GM18520 (cell line): ENCODE results near the gene CD22.
"Not testable (repeated sequence)": the region's sequence is repeated elsewhere in the genome, so short reads cannot be mapped to it uniquely, and the experiment has no call there.

ENCODE experiments used
- ATAC-seq: cut with Tn5 transposase; IDR thresholded peaks from one replicate; pipeline ENCODE4 v1.9.1; 2021; ENCODE audit not compliant: unreplicated experiment

The CD22 gene

DNA sequence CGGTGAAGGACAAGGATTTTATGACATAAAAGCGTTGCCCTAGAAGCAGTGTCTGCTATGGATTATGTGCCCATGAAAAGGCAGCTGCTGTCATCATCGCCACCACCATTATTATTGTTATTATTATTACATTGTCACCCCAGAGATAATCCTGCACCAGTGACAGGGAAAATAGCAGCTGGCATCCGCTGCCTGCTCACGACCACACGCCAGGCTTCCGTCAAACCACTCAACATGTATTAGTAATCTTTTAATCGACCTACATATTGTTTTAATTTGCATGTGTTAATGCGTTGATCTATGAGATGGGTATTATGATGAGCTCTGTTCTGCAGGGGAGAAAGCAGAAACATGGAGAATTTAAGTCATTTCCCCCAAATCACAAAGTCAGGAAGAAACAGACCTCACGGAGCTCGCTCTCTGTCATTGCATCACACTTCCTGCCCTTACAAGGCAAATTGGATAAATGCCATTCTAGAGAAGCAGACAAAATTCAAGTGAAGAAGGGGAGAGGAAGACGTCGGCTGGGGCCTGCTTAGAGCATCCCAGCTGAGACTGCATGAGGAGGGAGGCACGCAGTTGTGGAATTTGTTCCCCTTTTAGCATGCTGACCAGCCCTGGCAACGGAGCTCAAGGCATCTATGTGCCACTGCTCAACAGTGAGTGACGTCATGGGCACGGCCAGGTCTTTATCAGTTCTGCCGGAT lies 29.0 kb downstream of the CD22 start, which contains the start of gene FFAR3:
Gene FFAR3, plus strand, starts transcription at position 594 of the 707 bp plus-strand sequence. CDS start 431 bp downstream, outside the sequence.
- no peak for ATAC-seq

DNA sequence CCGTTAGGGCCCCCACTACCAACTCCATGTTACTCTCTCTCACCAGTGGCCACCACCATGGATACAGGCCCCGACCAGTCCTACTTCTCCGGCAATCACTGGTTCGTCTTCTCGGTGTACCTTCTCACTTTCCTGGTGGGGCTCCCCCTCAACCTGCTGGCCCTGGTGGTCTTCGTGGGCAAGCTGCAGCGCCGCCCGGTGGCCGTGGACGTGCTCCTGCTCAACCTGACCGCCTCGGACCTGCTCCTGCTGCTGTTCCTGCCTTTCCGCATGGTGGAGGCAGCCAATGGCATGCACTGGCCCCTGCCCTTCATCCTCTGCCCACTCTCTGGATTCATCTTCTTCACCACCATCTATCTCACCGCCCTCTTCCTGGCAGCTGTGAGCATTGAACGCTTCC lies 29.8 kb downstream of the CD22 start:
- ATAC-seq: not testable (repeated sequence)

DNA sequence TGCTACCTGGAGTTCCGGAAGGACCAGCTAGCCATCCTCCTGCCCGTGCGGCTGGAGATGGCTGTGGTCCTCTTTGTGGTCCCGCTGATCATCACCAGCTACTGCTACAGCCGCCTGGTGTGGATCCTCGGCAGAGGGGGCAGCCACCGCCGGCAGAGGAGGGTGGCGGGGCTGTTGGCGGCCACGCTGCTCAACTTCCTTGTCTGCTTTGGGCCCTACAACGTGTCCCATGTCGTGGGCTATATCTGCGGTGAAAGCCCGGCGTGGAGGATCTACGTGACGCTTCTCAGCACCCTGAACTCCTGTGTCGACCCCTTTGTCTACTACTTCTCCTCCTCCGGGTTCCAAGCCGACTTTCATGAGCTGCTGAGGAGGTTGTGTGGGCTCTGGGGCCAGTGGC lies 30.4 kb downstream of the CD22 start:
- ATAC-seq: not testable (repeated sequence)

DNA sequence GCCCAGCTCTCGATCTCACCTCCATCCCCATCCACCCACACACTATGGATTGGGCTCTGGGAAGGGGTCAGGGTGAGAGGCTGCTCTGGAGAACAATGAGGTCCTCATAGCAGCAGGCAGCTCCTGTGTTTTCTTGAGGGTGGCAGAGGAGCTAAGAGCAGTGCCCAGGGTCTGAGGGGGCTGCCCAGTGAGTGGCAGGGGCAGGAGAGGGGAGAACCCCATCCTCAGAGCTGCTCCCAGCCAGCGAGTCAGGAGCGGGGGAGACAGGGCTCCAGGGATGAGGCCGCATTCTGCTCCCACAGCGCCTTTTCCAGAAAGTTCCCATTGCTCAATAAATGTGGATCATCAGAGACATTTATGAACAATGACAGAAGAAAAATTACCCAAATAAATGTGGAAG lies 31.1 kb downstream of the CD22 start:
- ATAC-seq: not testable (repeated sequence)

DNA sequence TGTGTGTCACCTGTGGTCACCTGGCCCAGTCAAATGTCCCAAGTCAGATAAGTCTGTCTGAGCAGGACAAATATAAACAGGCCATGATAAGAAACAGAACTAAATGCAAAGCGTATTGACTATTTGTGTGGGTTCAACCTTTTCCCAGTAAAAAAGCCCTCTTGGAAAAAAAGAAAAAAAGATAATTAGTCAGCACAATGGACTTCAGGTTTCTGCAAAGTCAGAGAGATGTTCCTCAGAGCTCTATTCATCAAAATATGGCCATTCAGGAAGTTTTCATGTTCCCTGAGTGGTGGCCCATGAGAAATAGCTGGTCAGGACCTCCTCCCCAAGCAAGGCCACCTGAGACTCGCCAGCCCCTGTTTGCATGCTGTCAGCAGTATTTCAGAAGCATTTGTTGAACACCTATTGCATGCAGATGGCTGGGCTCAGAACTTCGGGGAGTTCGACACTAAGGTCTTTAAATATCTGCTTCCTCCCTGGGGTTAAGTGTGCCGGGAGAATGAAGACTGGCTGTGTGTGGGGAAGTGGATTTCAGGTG lies 32.0 kb downstream of the CD22 start:
- ATAC-seq: no peak

DNA sequence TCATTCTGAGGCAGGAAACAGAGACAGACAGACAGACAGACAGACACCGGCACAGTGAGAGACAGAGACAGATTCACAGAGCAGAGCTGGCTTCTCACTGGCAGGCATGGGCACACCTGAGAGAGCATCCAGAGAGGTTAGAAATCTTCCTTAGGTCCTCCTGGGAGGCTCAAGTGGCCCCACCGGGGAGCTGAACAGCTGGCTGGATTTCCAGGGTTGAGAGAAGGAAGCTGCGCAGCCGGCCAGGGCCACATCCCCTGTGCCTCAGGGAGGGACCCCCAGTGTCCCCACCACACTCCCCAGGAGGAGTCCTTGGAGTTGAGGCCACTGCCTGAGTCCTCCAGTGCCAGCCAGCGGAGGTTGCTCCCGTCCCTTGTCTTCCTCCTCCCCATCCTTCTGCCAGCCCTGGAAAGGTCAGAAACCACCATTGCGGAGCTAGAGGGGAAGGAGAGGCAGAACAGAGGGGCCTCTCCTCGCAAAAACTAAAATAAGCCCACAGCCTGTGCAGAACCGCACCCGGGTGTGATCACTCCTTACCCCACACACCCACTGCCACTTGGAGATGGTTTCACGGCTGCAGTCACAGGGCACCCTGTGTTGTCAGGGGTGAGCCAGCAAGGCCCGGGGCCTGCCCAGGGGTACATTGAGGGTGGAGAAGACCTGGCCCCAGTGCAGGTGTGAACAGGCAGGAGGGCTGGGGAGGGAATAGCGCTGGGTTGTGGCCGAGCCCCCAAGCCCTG lies 33.4 kb downstream of the CD22 start:
- ATAC-seq: no peak

DNA sequence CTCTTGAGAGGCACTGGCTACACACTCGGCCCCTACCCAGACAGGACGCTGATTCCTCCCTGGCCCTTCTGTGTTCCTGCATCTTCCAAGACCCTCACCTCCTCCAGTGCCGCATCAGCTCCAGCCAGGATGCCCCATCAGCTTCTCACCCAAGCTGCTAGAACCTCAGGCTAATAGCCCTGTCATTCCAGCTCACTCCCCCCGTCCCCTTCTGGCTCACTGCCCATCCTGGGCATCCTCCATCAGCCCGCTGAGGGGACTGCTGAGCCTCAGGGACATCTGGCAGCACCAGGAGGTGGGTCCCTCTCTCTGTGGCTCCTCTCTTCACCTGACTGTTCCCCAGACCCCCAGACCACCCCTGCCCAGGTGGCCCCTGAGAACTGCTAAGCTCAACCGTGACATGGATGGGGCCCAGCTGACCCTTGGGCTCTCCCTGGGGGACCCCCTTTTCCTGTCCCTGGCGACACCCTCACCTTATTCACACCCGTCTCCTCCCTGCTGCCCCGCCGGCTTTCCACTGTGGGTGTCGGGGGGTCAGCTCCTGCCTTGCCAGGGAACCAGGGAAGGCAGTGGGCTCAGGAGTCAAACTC lies 34.1 kb downstream of the CD22 start:
- ATAC-seq: no peak

DNA sequence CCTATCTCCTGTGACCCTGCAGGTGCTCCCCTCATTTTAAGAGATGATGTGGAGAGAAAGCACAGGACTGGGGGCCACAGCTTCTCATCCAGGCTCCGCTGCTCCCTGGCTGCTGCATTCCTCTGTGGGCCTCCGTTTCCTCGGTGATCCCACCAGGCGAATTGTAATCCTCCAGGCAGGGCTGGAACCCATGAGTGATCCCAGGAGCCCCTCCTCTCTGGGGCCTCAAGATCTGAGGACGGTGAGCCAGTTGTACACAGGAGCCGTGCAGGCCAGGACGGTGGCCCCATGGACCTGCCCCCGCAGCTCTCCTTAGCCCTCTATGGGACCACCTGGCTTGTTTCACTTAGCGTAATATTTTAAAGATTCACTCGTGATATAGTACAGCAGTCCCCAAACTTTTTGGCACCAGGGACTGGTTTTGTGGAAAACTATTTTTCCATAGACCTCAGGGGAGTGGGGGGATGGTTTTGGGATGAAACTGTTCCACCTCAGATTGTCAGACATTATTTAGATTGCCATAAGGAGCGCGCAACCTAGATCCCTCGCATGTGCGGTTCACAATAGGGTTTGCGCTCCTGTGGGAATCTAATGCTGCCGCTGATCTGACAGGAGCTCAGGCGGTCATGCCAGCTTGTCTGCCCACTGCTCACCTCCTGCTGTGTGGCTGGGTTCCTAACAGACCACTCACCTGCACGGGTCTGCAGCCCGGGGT lies 34.9 kb downstream of the CD22 start:
- ATAC-seq: no peak

DNA sequence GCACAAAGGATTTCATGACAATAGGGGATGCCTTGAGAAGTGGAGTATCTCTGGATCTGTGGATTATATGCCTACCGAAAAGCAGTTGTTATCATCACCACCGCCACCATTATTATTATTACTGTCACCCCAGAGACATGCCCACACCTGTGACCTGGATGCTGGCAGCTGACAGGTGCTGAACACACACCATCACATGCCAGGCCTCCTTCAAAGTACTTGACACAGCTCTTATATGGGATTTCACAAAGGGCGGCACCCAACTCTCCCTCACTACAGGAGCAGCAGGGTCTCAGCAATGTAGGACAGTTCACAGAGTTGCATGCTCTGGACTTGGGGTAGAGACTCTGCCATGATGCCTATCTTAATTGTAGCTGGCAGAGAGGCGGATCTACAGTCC lies 36.3 kb downstream of the CD22 start:
- no peak for ATAC-seq

DNA sequence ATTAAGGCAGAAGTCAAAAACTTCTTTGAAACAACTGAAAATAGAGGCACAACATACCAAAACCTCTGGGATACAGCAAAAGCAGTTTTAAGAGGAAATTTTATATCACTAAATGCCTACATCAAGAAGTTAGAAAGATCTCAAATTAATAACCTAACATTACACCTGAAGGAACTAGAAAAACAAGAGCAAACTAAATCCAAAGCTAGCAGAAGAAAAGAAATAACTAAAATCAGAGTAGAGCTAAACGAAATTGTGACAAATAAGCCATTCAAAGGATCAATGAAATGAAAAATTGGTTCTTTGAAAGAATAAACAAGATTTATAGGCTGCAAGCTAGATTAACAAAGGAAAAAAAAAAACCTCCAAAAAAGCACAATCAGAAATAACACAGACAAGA lies 39.4 kb downstream of the CD22 start:
- no peak for ATAC-seq

DNA sequence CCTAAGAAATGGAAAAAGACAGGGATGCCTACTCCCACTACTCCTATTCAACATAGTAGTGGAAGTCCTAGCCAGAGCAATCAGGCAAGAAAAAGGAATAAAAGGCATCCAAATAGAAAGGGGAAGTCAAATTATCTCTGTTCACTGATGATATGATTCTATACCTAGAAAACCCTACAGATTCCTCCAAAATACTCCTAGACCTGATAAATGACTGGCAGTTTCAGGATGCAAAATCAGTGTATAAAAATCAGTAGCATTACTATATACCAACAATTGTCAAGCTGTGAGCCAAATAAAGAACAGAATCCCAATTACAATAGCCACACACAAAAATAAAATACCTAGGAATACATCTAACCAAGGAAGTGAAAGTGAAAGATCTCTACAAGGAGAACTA lies 40.5 kb downstream of the CD22 start:
- no peak for ATAC-seq

DNA sequence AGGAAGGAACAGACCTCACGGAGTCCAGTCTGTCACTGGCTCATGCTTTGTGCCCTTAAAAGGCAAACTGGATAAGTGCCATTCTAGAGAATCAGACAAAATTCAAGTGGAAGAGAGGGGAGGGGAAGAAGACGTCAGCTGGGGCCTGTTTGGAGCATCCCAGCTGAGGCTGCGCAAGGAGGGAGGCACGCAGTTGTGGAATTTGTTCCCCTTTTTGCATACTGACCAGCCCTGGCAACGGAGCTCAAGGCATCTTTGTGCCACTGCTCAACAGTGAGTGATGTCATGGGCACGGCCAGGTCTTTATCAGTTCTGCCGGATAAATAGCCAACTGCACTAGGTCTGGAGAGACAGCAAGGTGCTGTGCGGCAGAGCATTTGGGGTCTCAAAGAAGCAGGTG lies 41.7 kb downstream of the CD22 start, which contains the start of gene GPR42:
Gene GPR42, plus strand, starts transcription at position 347 of the 400 bp plus-strand sequence. CDS start 292 bp downstream, outside the sequence.
- ATAC-seq: no peak

DNA sequence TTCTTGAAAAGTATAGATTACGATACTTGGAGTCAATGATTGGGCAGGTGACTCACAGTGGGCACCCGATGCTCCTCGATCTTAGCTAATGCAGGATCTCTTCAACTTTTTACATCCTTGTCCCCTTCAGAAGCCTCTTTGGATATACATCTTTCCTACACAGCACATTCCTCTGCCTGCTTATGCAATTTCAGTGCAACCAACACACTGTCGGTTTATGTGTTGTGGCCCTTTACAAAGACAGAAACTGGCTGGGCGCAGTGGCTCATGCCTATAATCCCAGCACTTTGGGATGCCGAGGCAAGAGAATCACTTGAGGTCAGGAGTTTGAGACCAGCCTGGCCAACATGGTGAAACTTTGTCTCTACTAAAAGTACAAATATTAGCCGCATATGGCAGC lies 44.5 kb downstream of the CD22 start:
- ATAC-seq: no peak

DNA sequence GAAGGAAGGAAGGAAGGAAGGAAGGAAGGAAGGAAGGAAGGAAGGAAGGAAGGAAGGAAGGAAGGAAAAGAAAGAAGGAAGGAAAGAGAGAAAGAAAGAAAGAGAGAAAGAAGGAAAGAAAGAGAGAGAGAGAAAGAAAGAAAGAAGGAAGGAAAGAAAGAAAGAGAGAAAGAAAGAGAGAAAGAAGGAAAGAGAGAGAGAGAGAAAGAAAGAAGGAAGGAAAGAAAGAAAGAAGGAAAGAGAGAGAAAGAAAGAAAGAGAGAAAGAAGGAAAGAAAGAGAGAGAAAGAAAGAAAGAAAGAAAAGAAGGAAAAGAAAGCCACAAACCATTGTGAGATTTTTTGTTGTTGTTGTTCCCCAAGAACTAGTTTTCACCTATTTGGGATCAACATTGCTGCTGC lies 45.0 kb downstream of the CD22 start:
- not testable (repeated sequence) for ATAC-seq

DNA sequence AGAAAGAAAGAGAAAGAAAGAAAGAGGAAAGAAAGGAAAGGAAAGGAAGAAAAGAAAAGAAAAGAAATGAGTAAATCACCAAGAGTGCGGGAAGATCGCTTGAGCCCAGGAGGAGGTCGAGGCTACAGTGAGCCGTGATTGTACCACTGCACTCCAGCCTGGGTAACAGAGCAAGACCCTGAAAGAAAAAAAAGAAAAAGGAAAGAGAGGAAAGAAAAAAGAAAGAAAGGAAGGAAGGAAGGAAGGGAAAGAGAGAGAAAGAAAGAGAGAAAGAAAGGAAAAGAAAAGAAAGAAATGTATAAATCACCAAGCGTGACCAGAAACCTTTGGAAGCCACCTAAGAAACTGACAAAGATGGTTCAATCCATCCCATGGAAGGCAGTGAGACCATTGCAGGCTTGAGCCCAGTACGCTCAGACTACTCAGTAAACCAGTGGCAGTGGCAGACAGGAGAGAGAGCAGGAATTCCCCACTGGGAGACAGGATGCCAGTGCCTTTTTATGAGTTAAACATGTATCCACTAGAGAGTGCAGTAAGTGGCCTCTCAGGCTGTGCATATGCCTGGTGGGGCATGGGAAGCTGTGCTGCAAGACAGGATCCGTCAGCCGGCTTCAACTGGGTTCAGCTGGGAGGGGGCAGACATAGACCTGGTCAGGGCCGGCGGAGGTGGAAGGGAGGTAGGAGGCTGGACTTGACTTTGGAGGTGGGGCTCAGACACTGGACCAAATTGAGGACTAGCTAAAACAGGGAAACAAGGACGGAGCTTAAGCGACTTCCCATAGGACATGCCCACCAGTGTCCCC lies 46.7 kb downstream of the CD22 start:
- no peak for ATAC-seq

DNA sequence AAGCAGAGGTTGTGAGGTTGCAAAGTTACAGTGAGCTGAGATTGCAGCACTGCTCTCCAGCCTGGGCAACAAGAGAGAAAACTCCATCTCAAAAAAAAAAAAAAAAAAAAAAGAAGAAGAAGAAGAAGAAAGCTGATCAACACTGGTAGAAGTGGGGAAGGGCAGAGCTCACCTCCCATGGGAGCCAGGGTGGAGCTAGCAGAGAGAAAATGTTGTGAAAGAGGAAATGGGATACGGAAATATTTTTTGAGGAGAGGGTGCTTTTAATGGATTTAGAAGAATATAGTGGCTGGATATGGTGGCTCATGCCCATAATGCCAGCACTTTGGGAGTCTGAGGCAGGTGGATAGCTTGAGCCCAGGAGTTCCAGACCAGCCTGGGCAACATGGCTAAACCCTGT lies 48.7 kb downstream of the CD22 start:
- ATAC-seq: no peak

DNA sequence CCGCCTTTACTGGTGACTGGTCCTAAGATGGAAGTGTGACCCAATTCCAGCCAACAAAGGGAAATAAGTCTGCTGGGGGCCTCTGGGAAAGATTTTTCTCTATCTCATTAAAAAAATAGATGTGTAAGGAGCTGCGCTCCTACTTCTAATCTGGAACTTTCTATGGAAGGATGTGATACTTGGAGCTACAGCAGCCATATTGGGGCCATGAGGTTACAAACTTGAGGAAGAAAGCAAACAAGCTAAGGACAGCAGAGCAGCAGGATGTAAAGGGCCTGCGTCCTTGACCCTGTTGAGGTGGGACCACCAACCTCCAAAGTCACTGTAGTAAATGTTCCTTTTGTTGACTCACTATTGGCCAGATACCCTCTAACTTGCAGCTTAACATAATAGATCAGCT lies 49.4 kb downstream of the CD22 start:
- no peak for ATAC-seq

DNA sequence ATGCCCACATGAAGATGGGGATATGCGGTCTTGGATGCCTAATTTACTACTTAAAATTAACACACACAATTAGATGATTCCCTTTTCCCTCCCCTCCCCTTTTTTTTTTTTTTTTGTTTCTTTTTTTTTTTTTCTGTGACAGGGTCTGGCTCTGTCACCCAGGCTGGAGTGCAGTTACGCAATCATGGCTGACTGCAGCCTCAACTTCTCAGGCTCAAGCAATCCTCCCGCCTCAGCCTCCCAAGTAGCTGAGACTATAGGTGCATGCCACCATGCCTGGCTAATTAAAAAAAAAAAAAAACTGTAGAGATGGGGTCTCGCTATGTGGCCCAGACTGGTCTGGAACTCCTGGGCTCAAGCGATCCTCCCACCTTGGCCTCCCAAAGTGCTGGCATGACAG lies 50.6 kb downstream of the CD22 start:
- ATAC-seq: not testable (repeated sequence)

DNA sequence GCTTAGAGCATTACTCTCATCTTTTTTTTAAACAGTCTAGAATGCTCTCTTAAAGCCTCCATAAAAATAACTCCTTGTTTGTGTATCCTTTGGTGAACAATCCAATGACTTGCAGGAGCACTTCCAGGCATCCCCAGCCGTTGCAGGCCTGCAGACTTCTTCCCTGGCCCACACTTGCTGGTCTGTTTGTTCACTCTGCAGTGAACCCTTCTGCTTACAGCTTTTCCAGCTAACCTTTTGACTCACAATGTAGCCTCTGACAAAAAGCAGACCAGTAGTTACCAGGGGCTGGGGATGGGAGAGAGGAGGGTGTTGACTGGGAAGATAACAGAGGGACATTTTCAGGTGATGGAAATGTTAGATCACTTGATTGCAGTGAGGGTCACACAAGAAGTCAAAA lies 51.0 kb downstream of the CD22 start:
- no peak for ATAC-seq

DNA sequence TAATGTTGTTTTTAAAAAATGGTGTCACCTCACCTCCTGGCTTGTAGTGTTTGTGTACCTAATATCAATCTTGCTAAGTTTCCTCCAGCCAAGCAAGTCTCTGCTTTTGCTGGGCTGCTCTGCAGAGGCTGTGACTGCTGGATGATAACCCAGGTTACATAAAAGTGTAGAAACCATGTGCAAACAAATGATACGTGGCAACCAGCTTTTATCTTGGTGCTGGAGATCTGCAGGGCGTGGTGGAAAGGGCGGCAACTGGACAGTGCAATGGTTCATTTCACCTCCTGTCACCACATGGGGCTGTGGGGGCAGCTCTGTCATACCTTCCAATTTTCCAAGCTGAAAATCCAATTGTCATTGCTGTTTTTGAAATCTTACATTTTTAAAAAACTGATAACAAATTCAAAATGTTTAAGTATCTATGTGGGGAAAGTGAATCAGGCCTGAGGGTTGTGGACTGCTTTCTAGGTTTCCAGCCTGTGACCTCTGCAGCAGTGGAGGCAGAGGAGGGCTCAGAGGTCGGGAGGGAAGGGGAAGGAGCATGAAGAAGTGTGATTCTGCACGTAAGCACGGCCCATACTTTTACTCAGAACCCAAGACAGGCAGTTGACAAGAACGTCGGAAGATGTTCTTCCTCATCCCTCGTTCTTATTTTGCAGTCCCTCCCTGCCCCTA lies 51.6 kb downstream of the CD22 start:
- no peak for ATAC-seq
